GM12878 (cell line): ENCODE measurements around the gene SPARC. TPM values are rescaled to one million over a fixed set of nuclear protein-coding genes. Genes with fewer than 3 reads are reported as not detected.

Experiments used
- ATAC-seq: fragments of 200-7000 bp; cut with Tn5 transposase; 3 replicates; pipeline ENCODE4 v1.9.1; 2020; ENCODE audit warnings: mild to moderate bottlenecking, moderate library complexity
- BruUV-seq: library from RNA; stranded (reverse); fragments of 400-500 nt; replicated peaks from 2 replicates; lab custom pipeline; 2021; lab: Mats Ljungman, UMichigan
- CTCF ChIA-PET: fragments of 300-600 bp; sonication (Branson Sonifier 250); formaldehyde crosslinking; extraction: SDS; loops from one replicate; lab custom pipeline; 2021; ENCODE audit warnings: inconsistent platforms; lab: Yijun Ruan, JAX
- POLR2A ChIA-PET: fragments of 350-600 bp; formaldehyde crosslinking; extraction: SDS; loops from one replicate; lab custom pipeline; 2021; ENCODE audit warnings: inconsistent platforms; lab: Charles Lee
- RAD21 ChIA-PET: fragments of 300-600 bp; sonication (Branson Sonifier 250); formaldehyde crosslinking; loops from one replicate; lab custom pipeline; 2023; ENCODE audit warnings: antibody characterized with exemption; ENCODE audit not compliant: unreplicated experiment; lab: Charles Lee
- SMC1A ChIA-PET: fragments of 300-600 bp; sonication (Branson Sonifier 250); formaldehyde crosslinking; loops from one replicate; lab custom pipeline; 2023; ENCODE audit not compliant: unreplicated experiment, uncharacterized antibody; lab: Charles Lee
- DNase-seq: peaks from one replicate; pipeline ENCODE4 v3.0.0-alpha.2; 2011; ENCODE audit warnings: low read depth, low spot score
- FAIRE-seq: peaks from 3 replicates; lab custom pipeline; 2011; peaks lifted over from hg19 to GRCh38; lab: Jason Lieb, UNC
- H2AFZ ChIP-seq: 2 replicates; pipeline ENCODE4 v1.6.0; 2011; ENCODE audit warnings: low read depth, low read length, control low read depth; ENCODE audit not compliant: control insufficient read depth
- H3K27ac ChIP-seq: 2 replicates; pipeline ENCODE4 v1.5.1; 2011; ENCODE audit warnings: control low read depth; ENCODE audit not compliant: control insufficient read depth, insufficient read depth
- H3K27me3 ChIP-seq, 2 experiments: replicated peaks in 1 of 2; 2 replicates each; pipeline versions ENCODE4 v1.6.0 to v1.6.1; 2011; ENCODE audit warnings: low read length in 1 of 2; ENCODE audit not compliant: control insufficient read depth in 2 of 2, insufficient read depth in 2 of 2
- H3K36me3 ChIP-seq, 2 experiments: 2 replicates each; pipeline ENCODE4 v1.5.1; 2011; ENCODE audit warnings: low read length in 1 of 2; ENCODE audit not compliant: control insufficient read depth in 2 of 2, insufficient read depth in 2 of 2
- H3K4me1 ChIP-seq: 2 replicates; pipeline ENCODE4 v1.6.1; 2011; ENCODE audit warnings: mild to moderate bottlenecking, low read length, moderate library complexity, mixed read lengths; ENCODE audit not compliant: control insufficient read depth, insufficient read depth
- H3K4me2 ChIP-seq: 2 replicates; pipeline ENCODE4 v1.6.0; 2011; ENCODE audit warnings: control low read depth; ENCODE audit not compliant: control insufficient read depth, insufficient read depth
- H3K4me3 ChIP-seq: fragments of 200-600 bp; sonication (generic); 2 replicates; pipeline ENCODE4 v1.5.1; 2016
- H3K79me2 ChIP-seq: 2 replicates; pipeline ENCODE4 v1.6.0; 2011; ENCODE audit warnings: low read length; ENCODE audit not compliant: control insufficient read depth, insufficient read depth
- H3K9ac ChIP-seq: 2 replicates; pipeline ENCODE4 v1.8.0; 2011; ENCODE audit warnings: low read length, control low read depth, mixed read lengths; ENCODE audit not compliant: control insufficient read depth, insufficient read depth
- H3K9me3 ChIP-seq: replicated peaks from 3 replicates; pipeline ENCODE4 v1.5.1; 2011; ENCODE audit warnings: mild to moderate bottlenecking, low read length; ENCODE audit not compliant: control insufficient read depth, insufficient read depth
- H4K20me1 ChIP-seq: 2 replicates; pipeline ENCODE4 v1.6.0; 2011; ENCODE audit not compliant: control insufficient read depth, insufficient read depth
- CHD4 ChIP-seq: fragments of 200-600 bp; sonication (generic); IDR thresholded peaks from 2 replicates; pipeline ENCODE4 v1.6.1; 2016; ENCODE audit warnings: mild to moderate bottlenecking
- EP300 ChIP-seq, 2 experiments: fragments of 150-350 bp in 1 of 2; IDR thresholded peaks; 2 replicates each; pipeline ENCODE4 v1.6.1; 2011 to 2012; ENCODE audit warnings: low read depth in 2 of 2, low read length in 2 of 2, borderline replicate concordance in 1 of 2, improper control_type of control experiment in 1 of 2, inconsistent platforms in 1 of 2; ENCODE audit not compliant: control insufficient read depth in 1 of 2
- EZH2 ChIP-seq: IDR thresholded peaks from 2 replicates; pipeline ENCODE4 v1.6.1; 2012; ENCODE audit warnings: low read depth, mild to moderate bottlenecking, control low read depth, inconsistent platforms, low read length, borderline replicate concordance; ENCODE audit not compliant: control insufficient read depth
- MEF2A ChIP-seq: IDR thresholded peaks from 2 replicates; pipeline ENCODE4 v1.6.1; 2011; ENCODE audit warnings: low read depth, mild to moderate bottlenecking, low read length, moderate library complexity; ENCODE audit not compliant: insufficient read depth
- PML ChIP-seq: IDR thresholded peaks from 2 replicates; pipeline ENCODE4 v1.6.1; 2012; ENCODE audit warnings: low read length, inconsistent platforms
- POLR2A ChIP-seq: IDR thresholded peaks from 2 replicates; pipeline ENCODE4 v1.6.1; 2011; ENCODE audit warnings: low read depth, mild to moderate bottlenecking, low read length
- RAD21 ChIP-seq: IDR thresholded peaks from 2 replicates; pipeline ENCODE4 v1.6.1; 2011; ENCODE audit warnings: mild to moderate bottlenecking, low read depth, low read length, moderate library complexity; ENCODE audit not compliant: insufficient read depth
- REST ChIP-seq: IDR thresholded peaks from 2 replicates; pipeline ENCODE4 v1.6.1; 2012; ENCODE audit warnings: mild to moderate bottlenecking, low read depth, low read length
- TBL1XR1 ChIP-seq: IDR thresholded peaks from 2 replicates; pipeline ENCODE4 v1.6.1; 2012; ENCODE audit warnings: low read depth, low read length, improper control_type of control experiment
- ZBTB40 ChIP-seq: fragments of 450-650 bp; IDR thresholded peaks from 2 replicates; pipeline ENCODE4 v1.6.1; 2016; ENCODE audit warnings: mild to moderate bottlenecking, moderate library complexity, borderline replicate concordance
- ZNF274 ChIP-seq: IDR thresholded peaks from one replicate; pipeline ENCODE4 v1.8.0; 2011; ENCODE audit not compliant: insufficient read length, insufficient read depth
- WGBS: methylation state at CpG from one replicate; pipeline ENCODE4 v1.1.6; 2016; ENCODE audit warnings: low lambda C conversion rate; ENCODE audit not compliant: insufficient replicate concordance, insufficient coverage; ENCODE audit errors: missing lambda C conversion rate; 5-methylcytosine and 5-hydroxymethylcytosine counted together
- in situ Hi-C: fragments of 300-500 bp; cut with MboI; formaldehyde crosslinking; loops from 9 replicates; pipeline ENCODE4 v1.14.3; 2018; ENCODE audit warnings: mixed read lengths
- intact Hi-C: fragments of 100-400 bp; cut with micrococcal nuclease; formaldehyde crosslinking; loops from one replicate; pipeline ENCODE4 v1.14.2; 2022; ENCODE audit not compliant: unreplicated experiment
- polyA plus RNA-seq, 11 experiments: library from polyadenylated mRNA; depleted of rRNA in 4 of 11; unstranded in 6 of 11; stranded (reverse) in 5 of 11; fragments of >200 nt; fragmentation: Nextera tagmentation in 4 of 11; fragmentation: Illumina TruSeq in 1 of 11; extraction: Ambion mirVana in 4 of 11; extraction: Trizol in 1 of 11; gene quantifications; 1 replicate in 1 of 11; 2 replicates in 10 of 11; pipeline versions ENCODE4 v1.2.1 to v1.2.3, GENCODE V29; 2011 to 2016; ENCODE audit warnings: inconsistent platforms in 2 of 11, missing spikeins in 2 of 11, low read depth in 1 of 11
- total RNA-seq, 4 experiments: library from RNA; depleted of rRNA in 3 of 4; stranded (reverse); fragments of >200 nt in 3 of 4; fragmentation: Illumina TruSeq in 1 of 4; extraction: Trizol in 1 of 4; gene quantifications; 2 replicates each; pipeline versions ENCODE4 v1.2.1 to v1.2.3, GENCODE V29; 2013 to 2021
- TF ChIP-seq, protein P1 (sequence below): fragments of 150-350 bp; IDR thresholded peaks from 2 replicates; pipeline ENCODE4 v1.6.1; 2014; ENCODE audit warnings: mild to moderate bottlenecking, low read depth, low read length

The SPARC gene
- total and polyA plus RNA-seq, 10 of the 15 experiments (the other 5 are each of a cell fraction or from before 2014, with no cell fraction given), result 29.6 to 154 (median 57.0) TPM

- TF ChIP-seq EP300 (IDR thresholded peaks at IDR 0.05; ENCODE audit: borderline replicate concordance in 1 of 2, control insufficient read depth in 1 of 2, low read depth in 2 of 2, low read length in 2 of 2) (no peak), PML (no peak), RAD21 (no peak), CHD4 (no peak), MEF2A (no peak), EZH2 (no peak), POLR2A (no peak)
- TF ChIP-seq, protein P1, sequence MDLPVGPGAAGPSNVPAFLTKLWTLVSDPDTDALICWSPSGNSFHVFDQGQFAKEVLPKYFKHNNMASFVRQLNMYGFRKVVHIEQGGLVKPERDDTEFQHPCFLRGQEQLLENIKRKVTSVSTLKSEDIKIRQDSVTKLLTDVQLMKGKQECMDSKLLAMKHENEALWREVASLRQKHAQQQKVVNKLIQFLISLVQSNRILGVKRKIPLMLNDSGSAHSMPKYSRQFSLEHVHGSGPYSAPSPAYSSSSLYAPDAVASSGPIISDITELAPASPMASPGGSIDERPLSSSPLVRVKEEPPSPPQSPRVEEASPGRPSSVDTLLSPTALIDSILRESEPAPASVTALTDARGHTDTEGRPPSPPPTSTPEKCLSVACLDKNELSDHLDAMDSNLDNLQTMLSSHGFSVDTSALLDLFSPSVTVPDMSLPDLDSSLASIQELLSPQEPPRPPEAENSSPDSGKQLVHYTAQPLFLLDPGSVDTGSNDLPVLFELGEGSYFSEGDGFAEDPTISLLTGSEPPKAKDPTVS, result no peak
Measured at GRCh38 chr5:151733358-151734063, 46.8 kb upstream of the SPARC start (continued).

GRCh38 chr5:151730381-151730780 lies 43.7 kb upstream of the SPARC start:
- ChIA-PET SMC1A (no interaction called here), POLR2A (no interaction called here)
- in situ Hi-C loops, result no loop called here
- 89% methylated on average over 7 of the region's 7 CpGs for whole genome bisulfite sequencing
- H2AFZ ChIP-seq, result no peak overlapping the region
- H3K4me2 ChIP-seq, result no peak overlapping the region
- TF ChIP-seq ZNF274, result no peak
- peak; percentile 76 for TF ChIP-seq ZBTB40
- no peak for TF ChIP-seq REST
- no peak for TF ChIP-seq TBL1XR1
- TF ChIP-seq, all 136 proteins: peak for 1
- Histone ChIP-seq H3K27me3 (no peaks in the 10 kb centered on the region), H3K9ac (no peak overlapping the region), H3K79me2 (no peaks in the 10 kb centered on the region), H3K4me3 (no peak overlapping the region), H3K27ac (no peak overlapping the region), H3K36me3 (no peaks in the 10 kb centered on the region), H3K4me1 (peaks cover 3% of the 10 kb centered on the region; the same call in 1 of the 2 replicates), H4K20me1 (no peaks in the 10 kb centered on the region), H3K9me3 (peaks cover 3% of the 10 kb centered on the region; the same call in 2 of the 3 replicates)
- no TSS peak for BruUV-seq
- no peak for ATAC-seq
- no peak for DNase-seq
- no peak for FAIRE-seq
- intact Hi-C loops, result no loop called here
- CTCF ChIA-PET, result interaction anchor here (1.5 to 2.1 kb wide), 2 partner anchors 9 to 10 kb away, joined by 9 to 11 read pairs; no protein-coding TSS in a partner anchor
- RAD21 ChIA-PET, result no interaction called here
